GOT3 (cell line): Measurements from ENCODE around the gene KIRREL1.

Experiments
- DNase-seq: peaks from one replicate; lab custom pipeline; 2025; ENCODE audit warnings: mixed read lengths; lab: John Stamatoyannopoulos, UW

KIRREL1 gene

GRCh38 chr1:158007667-158008386, 14.4 kb downstream of the KIRREL1 start:
- no peak for DNase-seq

GRCh38 chr1:158008630-158009029, 15.2 kb downstream of the KIRREL1 start:
- DNase-seq, result no peak

- no peak for DNase-seq
These were observed 18.3 kb downstream of the KIRREL1 start for GRCh38 chr1:158011714-158012113.

GRCh38 chr1:158013840-158014730, 20.6 kb downstream of the KIRREL1 start:
- DNase-seq, result no peak

- no peak for DNase-seq
These were observed 21.4 kb downstream of the KIRREL1 start for GRCh38 chr1:158014731-158015320.

- DNase-seq, result no peak
These were observed 23.3 kb downstream of the KIRREL1 start for GRCh38 chr1:158016651-158017335.

GRCh38 chr1:158017800-158018595, 24.6 kb downstream of the KIRREL1 start:
- no peak for DNase-seq

- no peak for DNase-seq
These were observed 25.9 kb downstream of the KIRREL1 start for GRCh38 chr1:158019171-158019868.

- no peak for DNase-seq
These were observed 26.9 kb downstream of the KIRREL1 start for GRCh38 chr1:158020259-158020885.

GRCh38 chr1:158020886-158021620, 27.6 kb downstream of the KIRREL1 start:
- DNase-seq, result no peak

- DNase-seq, result no peak
These were observed 28.3 kb downstream of the KIRREL1 start for GRCh38 chr1:158021721-158022120.

- no peak for DNase-seq
These were observed 29.3 kb downstream of the KIRREL1 start for GRCh38 chr1:158022554-158023312.

GRCh38 chr1:158024737-158025136, 31.3 kb downstream of the KIRREL1 start:
- DNase-seq, result no peak

- DNase-seq, result no peak
These were observed 32.3 kb downstream of the KIRREL1 start for GRCh38 chr1:158025576-158026230.

GRCh38 chr1:158026651-158027050, 33.2 kb downstream of the KIRREL1 start:
- no peak for DNase-seq

- no peak for DNase-seq
These were observed 34.1 kb downstream of the KIRREL1 start for GRCh38 chr1:158027508-158027907.

GRCh38 chr1:158028969-158029368, 35.5 kb downstream of the KIRREL1 start:
- no peak for DNase-seq

- no peak for DNase-seq
These were observed 41.6 kb downstream of the KIRREL1 start for GRCh38 chr1:158035014-158035413.
